GM12874 (cell line): ENCODE results near the gene NOTCH2.

Experiments used
- TF ChIP-seq, protein P1 (sequence below): IDR thresholded peaks from 2 replicates; pipeline ENCODE4 v1.5.1; 2011; ENCODE audit warnings: low read depth, mild to moderate bottlenecking, control low read depth, low read length, moderate library complexity; ENCODE audit not compliant: insufficient read depth

NOTCH2 gene

DNA sequence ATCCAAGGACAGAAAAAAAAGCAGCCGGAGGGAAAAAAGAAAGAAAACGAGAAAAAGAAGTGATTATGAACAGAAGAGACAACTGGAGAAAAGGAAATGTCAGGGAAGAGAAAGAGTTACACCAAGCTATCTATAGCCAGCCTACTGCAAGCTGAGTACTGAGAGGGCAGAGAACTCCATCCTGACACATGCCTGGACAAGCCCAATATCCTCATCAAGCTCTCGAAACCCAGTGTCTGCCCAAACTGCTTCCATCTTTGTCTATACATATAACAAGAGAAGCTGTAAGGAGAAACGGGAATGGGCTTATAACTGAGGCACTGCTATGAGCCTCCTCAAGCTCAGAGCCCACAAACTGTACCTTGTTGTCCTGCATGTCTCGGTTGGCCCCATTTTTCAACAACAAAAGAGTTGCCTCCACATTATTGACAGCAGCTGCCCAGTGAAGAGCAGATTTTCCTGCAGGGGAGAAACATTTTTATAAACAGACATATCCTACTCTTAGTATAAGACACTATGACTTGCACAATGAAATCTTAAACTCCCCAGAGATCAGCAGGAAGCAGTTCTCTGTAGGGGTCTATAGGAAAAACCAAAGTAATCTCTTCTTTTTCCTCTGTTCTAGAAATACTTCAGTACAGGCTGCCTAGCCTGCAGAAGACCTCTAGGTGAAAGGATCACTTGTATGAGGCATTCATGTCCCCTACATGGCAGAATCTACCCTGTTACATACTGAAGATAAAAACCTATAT, 152.0 kb downstream of the NOTCH2 start:
- TF ChIP-seq, protein P1, sequence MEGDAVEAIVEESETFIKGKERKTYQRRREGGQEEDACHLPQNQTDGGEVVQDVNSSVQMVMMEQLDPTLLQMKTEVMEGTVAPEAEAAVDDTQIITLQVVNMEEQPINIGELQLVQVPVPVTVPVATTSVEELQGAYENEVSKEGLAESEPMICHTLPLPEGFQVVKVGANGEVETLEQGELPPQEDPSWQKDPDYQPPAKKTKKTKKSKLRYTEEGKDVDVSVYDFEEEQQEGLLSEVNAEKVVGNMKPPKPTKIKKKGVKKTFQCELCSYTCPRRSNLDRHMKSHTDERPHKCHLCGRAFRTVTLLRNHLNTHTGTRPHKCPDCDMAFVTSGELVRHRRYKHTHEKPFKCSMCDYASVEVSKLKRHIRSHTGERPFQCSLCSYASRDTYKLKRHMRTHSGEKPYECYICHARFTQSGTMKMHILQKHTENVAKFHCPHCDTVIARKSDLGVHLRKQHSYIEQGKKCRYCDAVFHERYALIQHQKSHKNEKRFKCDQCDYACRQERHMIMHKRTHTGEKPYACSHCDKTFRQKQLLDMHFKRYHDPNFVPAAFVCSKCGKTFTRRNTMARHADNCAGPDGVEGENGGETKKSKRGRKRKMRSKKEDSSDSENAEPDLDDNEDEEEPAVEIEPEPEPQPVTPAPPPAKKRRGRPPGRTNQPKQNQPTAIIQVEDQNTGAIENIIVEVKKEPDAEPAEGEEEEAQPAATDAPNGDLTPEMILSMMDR, result no peak

DNA sequence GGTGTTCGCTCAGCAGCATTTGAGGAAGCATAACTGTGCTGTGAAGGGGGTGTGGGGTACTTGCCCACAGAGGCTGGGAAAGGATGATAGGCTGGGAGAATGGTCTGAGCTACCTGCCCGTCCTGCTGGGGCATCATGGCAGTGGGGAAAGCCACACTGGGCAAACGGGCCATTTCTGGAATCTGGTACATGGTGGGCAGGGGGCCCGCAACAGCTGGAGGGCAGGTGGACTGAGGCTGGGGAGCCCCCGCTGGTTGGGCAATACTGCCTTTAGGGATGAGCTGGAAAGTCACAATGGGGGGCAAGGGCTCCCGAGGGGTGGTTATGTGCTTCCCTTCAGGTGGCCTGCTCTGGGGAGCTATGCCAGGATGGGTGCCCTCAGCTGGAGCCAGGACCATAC, 153.9 kb downstream of the NOTCH2 start:
- TF ChIP-seq, protein P1, result no peak

DNA sequence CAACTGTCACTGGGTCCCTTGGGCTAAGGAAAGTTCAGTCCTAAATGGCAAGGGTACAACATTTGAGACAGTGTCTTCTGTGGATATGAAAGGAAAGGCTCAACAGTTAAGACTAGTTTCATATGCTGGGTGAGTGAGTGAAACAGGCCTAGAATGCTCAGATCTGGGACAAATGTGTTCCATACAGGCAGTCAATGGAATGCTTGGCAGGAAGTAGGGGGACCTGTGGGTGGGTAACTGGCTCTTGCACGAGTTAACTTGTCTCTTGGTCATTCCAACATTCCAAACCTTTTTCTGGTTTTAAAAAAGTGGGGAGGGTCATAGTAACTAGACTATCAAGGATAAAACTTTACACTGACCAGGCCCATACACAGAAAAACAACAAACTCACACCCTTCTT, 155.4 kb downstream of the NOTCH2 start:
- TF ChIP-seq, protein P1, result no peak

DNA sequence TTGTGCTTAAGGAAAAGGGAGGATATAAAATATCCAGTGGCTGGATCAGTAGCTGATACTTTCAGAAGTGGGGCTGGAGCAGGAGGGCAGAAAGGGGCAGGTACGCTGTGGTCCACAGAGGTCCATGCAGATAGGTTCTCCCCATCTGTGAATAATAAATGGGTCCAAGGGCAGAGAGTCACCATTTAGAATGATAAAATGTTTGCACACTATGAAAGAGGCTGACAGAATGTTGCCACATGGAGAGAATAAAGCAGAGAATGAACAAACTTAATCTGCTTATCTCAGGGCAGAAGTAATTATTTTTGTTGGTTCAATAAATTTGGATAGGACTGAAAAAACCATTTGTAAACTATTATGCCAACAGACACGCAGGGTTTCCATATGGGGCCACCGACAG, 156.5 kb downstream of the NOTCH2 start:
- TF ChIP-seq, protein P1, result no peak

DNA sequence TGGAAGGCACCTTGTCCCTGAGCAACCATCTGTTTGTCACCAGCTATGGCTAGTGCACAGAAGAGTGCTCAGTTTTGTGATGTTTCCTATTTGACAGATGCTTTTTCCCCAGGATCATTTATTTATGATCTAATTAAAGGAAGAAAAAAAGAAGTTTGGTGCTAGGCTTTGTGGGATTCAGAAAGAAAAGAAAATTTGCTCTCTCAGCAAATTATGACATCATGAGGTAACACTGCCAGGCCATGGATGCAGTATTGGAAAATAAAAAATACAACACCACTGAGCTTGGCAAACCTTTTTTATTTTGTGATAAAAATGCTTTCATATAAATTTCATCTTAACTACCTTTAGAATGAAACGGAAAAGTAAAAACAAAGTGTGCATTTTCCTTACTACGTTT, 157.7 kb downstream of the NOTCH2 start:
- TF ChIP-seq, protein P1, result no peak

DNA sequence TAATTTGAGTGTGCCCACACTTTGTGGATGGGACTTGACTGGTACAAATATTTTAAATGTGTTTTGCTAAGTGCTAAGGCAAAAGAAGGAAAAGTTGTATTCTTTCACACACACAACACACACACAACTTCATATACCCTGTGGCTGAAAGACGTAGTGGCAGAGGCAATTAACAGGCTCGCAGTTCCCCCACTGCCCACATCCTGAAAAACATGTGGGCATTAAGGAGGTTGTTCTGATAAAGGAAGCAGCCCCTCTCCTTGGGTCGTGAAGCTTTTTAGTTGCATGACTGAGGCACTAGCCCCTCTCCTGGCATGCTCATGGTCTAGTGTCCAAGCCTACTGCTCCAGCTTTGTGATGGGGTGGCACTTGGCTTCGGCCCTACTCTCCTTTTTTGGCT, 158.8 kb downstream of the NOTCH2 start:
- TF ChIP-seq, protein P1, result no peak

DNA sequence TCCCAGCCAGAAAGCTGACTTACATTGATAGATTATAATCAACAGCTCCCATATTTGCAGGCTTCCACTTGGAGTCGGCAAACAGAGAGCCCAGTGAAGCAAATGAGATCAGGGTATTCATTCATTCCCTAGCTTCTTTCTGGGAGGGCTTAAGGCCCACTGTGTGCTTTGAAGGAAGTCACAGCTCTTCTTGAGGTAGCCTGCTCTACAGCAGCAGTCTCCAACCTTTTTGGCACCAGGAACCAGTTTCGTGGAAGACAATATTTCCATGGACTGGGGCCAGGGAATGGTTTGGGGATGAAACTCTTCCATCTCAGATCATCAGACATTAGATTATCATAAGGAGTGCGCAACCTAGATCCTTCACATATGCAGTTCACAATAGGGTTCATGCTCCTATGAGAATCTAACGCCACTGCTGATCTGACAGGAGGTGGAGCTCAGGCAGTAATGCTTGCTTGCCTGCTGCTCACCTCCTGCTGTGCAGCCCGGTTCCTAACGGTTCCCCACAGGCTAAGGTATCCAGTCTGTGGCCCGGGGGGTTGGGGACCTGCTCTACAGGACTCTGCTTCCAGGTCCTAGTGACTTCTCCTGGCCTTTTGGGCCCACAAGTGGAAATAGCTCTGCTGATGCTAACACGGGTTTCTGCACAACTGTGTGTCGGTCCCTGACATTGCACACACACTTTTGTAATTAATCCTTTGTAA, 159.4 kb downstream of the NOTCH2 start:
- TF ChIP-seq, protein P1, result no peak
